Measurements from ENCODE around the gene ACOX3. TPM values are rescaled to one million over a fixed set of nuclear protein-coding genes. Genes with fewer than 3 reads are reported as not detected.

ACOX3 gene
- total and polyA plus RNA-seq, 2 donors (not counting 1 experiment from before 2014, with no cell fraction given) = 6.8 to 23.8 TPM

GRCh38 chr4:8470451-8471024 is 30.0 kb upstream of the ACOX3 start:
- H3K36me3 ChIP-seq (ENCODE audit: control insufficient read depth, insufficient read depth, low read length) = peaks cover 4% of the 10 kb centered on the region
- no peak overlapping the region for H3K4me2 ChIP-seq (ENCODE audit: extremely low read depth, insufficient read depth, low read length)
- no peak overlapping the region for H3K27ac ChIP-seq (ENCODE audit: insufficient read depth, low read length)
- H3K4me3 ChIP-seq (replicated peaks in 1 of 4; ENCODE audit: control extremely low read depth in 1 of 4, insufficient read depth in 1 of 4, low read depth in 3 of 4, low read length in 4 of 4) = no peak overlapping the region
- no peak overlapping the region for H3K9ac ChIP-seq (ENCODE audit: insufficient read depth, low read length)
- H3K79me2 ChIP-seq (ENCODE audit: control insufficient read depth, insufficient read depth, low read length) = no peaks in the 10 kb centered on the region
- H4K20me1 ChIP-seq (ENCODE audit: control insufficient read depth, extremely low read depth, insufficient read depth, low read length) = no peaks in the 10 kb centered on the region
- H3K27me3 ChIP-seq (ENCODE audit: control insufficient read depth, insufficient read depth, low read length) = no peaks in the 10 kb centered on the region
- DNase-seq (ENCODE audit: low read depth in 2 of 2) = no peak
- no peaks in the 10 kb centered on the region for H3K9me3 ChIP-seq (ENCODE audit: control insufficient read depth, insufficient read depth, low read depth, low read length)
- H2AFZ ChIP-seq (ENCODE audit: low read length) = no peak overlapping the region
- TF ChIP-seq CTCF (conservative IDR thresholded peaks at IDR 0.05 in 1 of 2, IDR thresholded peaks at IDR 0.05 in 1 of 2; ENCODE audit: low read depth in 1 of 2, low read length in 2 of 2) = no peak
- TF ChIP-seq EZH2 (IDR thresholded peaks at IDR 0.05; ENCODE audit: low read length, missing control alignments) = no peak
- peaks cover 19% of the 10 kb centered on the region for H3K4me1 ChIP-seq (ENCODE audit: control insufficient read depth, extremely low read depth, insufficient read depth, low read length)

DNA sequence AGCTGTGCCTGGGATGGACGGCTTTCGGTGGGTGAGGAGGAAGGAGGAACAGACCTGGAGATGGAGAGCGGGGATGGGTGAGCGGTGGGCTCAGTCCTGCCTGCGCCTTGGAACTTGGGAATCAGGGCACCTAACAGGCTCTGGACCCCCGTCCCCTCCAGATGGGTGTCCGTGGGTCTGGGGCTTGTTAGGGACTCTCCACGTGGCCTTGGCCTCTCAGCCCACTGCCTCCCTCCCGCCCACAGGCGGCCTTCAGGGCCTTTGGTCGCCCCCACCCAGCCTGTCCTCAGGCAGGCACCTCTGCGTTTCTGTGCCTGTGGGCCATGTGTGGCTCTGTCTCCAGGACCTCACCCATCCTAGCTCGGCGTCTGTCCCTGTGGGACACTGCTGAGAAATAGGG is 29.0 kb upstream of the ACOX3 start:
- TF ChIP-seq EZH2 (IDR thresholded peaks at IDR 0.05; ENCODE audit: low read length, missing control alignments) = no peak
- TF ChIP-seq CTCF (conservative IDR thresholded peaks at IDR 0.05 in 1 of 2, IDR thresholded peaks at IDR 0.05 in 1 of 2; ENCODE audit: low read depth in 1 of 2, low read length in 2 of 2) = no peak
- Histone ChIP-seq H3K4me1 (ENCODE audit: control insufficient read depth, extremely low read depth, insufficient read depth, low read length) (peaks cover 19% of the 10 kb centered on the region), H4K20me1 (ENCODE audit: control insufficient read depth, extremely low read depth, insufficient read depth, low read length) (no peaks in the 10 kb centered on the region), H3K27me3 (ENCODE audit: control insufficient read depth, insufficient read depth, low read length) (no peaks in the 10 kb centered on the region), H3K4me2 (ENCODE audit: extremely low read depth, insufficient read depth, low read length) (no peak overlapping the region), H3K27ac (ENCODE audit: insufficient read depth, low read length) (no peak overlapping the region), H3K9me3 (ENCODE audit: control insufficient read depth, insufficient read depth, low read depth, low read length) (no peaks in the 10 kb centered on the region), H3K4me3 (replicated peaks in 1 of 4; ENCODE audit: control extremely low read depth in 1 of 4, insufficient read depth in 1 of 4, low read depth in 3 of 4, low read length in 4 of 4) (no peak overlapping the region), H3K36me3 (ENCODE audit: control insufficient read depth, insufficient read depth, low read length) (peaks cover 6% of the 10 kb centered on the region), H3K79me2 (ENCODE audit: control insufficient read depth, insufficient read depth, low read length) (no peaks in the 10 kb centered on the region), H3K9ac (ENCODE audit: insufficient read depth, low read length) (no peak overlapping the region), H2AFZ (ENCODE audit: low read length) (no peak overlapping the region)
- DNase-seq (ENCODE audit: low read depth in 2 of 2) = no peak

DNA sequence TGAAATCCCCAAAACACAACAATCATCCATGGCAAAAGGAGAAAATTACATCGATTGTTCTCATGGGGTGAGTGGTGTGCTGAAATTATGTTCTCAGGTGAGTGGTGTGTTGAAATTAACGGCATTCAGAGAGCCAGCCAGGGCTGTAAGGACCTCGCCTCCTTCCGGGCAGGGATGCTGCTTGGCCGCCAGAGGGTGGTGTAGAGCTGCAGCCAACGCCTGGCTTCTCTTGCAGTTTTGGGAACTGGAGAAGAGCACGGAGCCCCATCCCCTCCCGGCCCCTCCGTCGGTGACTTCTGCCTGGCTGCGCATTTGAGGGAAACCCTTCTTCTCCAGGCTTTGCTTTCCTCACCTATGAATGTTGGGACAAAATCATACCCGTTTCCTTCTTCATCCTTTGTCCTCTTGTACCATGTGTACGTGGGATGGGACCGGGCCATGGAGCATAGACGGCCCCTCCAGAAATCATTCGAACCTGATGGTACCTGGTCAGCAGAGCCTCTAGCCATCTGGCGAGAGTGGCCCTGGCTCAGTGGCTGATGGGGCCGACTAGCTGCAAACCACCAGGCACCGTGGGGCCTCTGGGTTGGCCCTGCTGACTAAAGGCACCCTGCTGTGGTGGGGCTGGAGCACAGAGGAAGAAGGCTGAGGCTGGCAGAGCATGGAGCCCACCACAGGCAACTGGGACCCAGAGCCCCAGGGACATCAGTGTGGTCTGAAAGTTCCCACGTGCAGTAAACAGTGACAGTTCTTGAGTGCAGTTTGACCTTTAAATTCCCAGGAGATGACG is 28.4 kb upstream of the ACOX3 start:
- H3K79me2 ChIP-seq (ENCODE audit: control insufficient read depth, insufficient read depth, low read length) = no peaks in the 10 kb centered on the region
- no peak overlapping the region for H2AFZ ChIP-seq (ENCODE audit: low read length)

More for the DNA sequence above, 28.4 kb upstream of the ACOX3 start:
- no peak overlapping the region for H3K27ac ChIP-seq (ENCODE audit: insufficient read depth, low read length)
- H3K9ac ChIP-seq (ENCODE audit: insufficient read depth, low read length) = no peak overlapping the region
- H3K36me3 ChIP-seq (ENCODE audit: control insufficient read depth, insufficient read depth, low read length) = peaks cover 6% of the 10 kb centered on the region
- H3K27me3 ChIP-seq (ENCODE audit: control insufficient read depth, insufficient read depth, low read length) = no peaks in the 10 kb centered on the region
- TF ChIP-seq EZH2 (IDR thresholded peaks at IDR 0.05; ENCODE audit: low read length, missing control alignments) (no peak), CTCF (conservative IDR thresholded peaks at IDR 0.05 in 1 of 2, IDR thresholded peaks at IDR 0.05 in 1 of 2; ENCODE audit: low read depth in 1 of 2, low read length in 2 of 2) (peak; percentile 93 to 97)
- no peak overlapping the region for H3K4me3 ChIP-seq (replicated peaks in 1 of 4; ENCODE audit: control extremely low read depth in 1 of 4, insufficient read depth in 1 of 4, low read depth in 3 of 4, low read length in 4 of 4)
- no peaks in the 10 kb centered on the region for H3K9me3 ChIP-seq (ENCODE audit: control insufficient read depth, insufficient read depth, low read depth, low read length)
- no peaks in the 10 kb centered on the region for H4K20me1 ChIP-seq (ENCODE audit: control insufficient read depth, extremely low read depth, insufficient read depth, low read length)
- H3K4me2 ChIP-seq (ENCODE audit: extremely low read depth, insufficient read depth, low read length) = no peak overlapping the region
- peaks cover 19% of the 10 kb centered on the region for H3K4me1 ChIP-seq (ENCODE audit: control insufficient read depth, extremely low read depth, insufficient read depth, low read length)
- peak; percentile 39 to 62 for DNase-seq (ENCODE audit: low read depth in 2 of 2)

Data from fibroblast of lung (primary cell).